Kidney epithelial cell (primary cell): ENCODE data around the gene ZDHHC21. TPM values are rescaled to one million over a fixed set of nuclear protein-coding genes. Genes with fewer than 3 reads are reported as not detected.

Experiments
- DNase-seq: peaks from one replicate; pipeline ENCODE4 v3.0.0-alpha.2; 2010; ENCODE audit warnings: low read depth
- H3K27me3 ChIP-seq: 2 replicates; pipeline ENCODE4 v1.6.0; 2011; ENCODE audit warnings: low read length; ENCODE audit not compliant: control insufficient read depth, insufficient read depth
- H3K36me3 ChIP-seq: 2 replicates; pipeline ENCODE4 v1.5.1; 2011; ENCODE audit warnings: low read length; ENCODE audit not compliant: control insufficient read depth, insufficient read depth
- H3K4me3 ChIP-seq: 2 replicates; pipeline ENCODE4 v1.5.1; 2011; ENCODE audit warnings: low read depth, mild to moderate bottlenecking, control low read depth, low read length
- CTCF ChIP-seq: IDR thresholded peaks from 2 replicates; pipeline ENCODE4 v1.5.1; 2011; ENCODE audit warnings: mild to moderate bottlenecking, moderate library complexity, low read length, control low read depth, inconsistent platforms; ENCODE audit not compliant: insufficient read depth, poor library complexity, severe bottlenecking
- total RNA-seq: library from RNA; depleted of rRNA; stranded (reverse); fragments of >200 nt; gene quantifications from 2 replicates; pipeline ENCODE4 v1.2.3, GENCODE V29; 2015

Gene ZDHHC21
- total RNA-seq, 1 donor from 2014 or later: 7.7 TPM

- no peak for DNase-seq
- TF ChIP-seq CTCF: no peak
- H3K27me3 ChIP-seq: no peaks in the 10 kb centered on the region
- no peaks in the 10 kb centered on the region for H3K36me3 ChIP-seq
- H3K4me3 ChIP-seq: no peak overlapping the region
Observed at GRCh38 chr9:14645648-14646047, 47.6 kb downstream of the ZDHHC21 start.

- DNase-seq: no peak
- Histone ChIP-seq H3K27me3 (no peaks in the 10 kb centered on the region), H3K4me3 (no peak overlapping the region), H3K36me3 (no peaks in the 10 kb centered on the region)
- TF ChIP-seq CTCF: no peak
Observed at GRCh38 chr9:14640967-14641366, 52.3 kb downstream of the ZDHHC21 start.

- H3K27me3 ChIP-seq: no peaks in the 10 kb centered on the region
- no peak for TF ChIP-seq CTCF
- no peak overlapping the region for H3K4me3 ChIP-seq
- H3K36me3 ChIP-seq: no peaks in the 10 kb centered on the region
- no peak for DNase-seq
Observed at GRCh38 chr9:14640294-14640693, 52.9 kb downstream of the ZDHHC21 start.

- Histone ChIP-seq H3K27me3 (no peaks in the 10 kb centered on the region), H3K4me3 (no peak overlapping the region), H3K36me3 (no peaks in the 10 kb centered on the region)
- DNase-seq: no peak
- no peak for TF ChIP-seq CTCF
Observed at GRCh38 chr9:14633906-14634565, 59.2 kb downstream of the ZDHHC21 start.

- H3K27me3 ChIP-seq: no peaks in the 10 kb centered on the region
- TF ChIP-seq CTCF: no peak
- H3K36me3 ChIP-seq: no peaks in the 10 kb centered on the region
- H3K4me3 ChIP-seq: no peak overlapping the region
- DNase-seq: no peak
Observed at GRCh38 chr9:14633148-14633547, 60.1 kb downstream of the ZDHHC21 start.

- Histone ChIP-seq H3K4me3 (no peak overlapping the region), H3K27me3 (no peaks in the 10 kb centered on the region), H3K36me3 (no peaks in the 10 kb centered on the region)
- DNase-seq: no peak
- no peak for TF ChIP-seq CTCF
Observed at GRCh38 chr9:14627513-14627912, 65.7 kb downstream of the ZDHHC21 start.
